ENCODE data around the gene MPI.

Gene MPI

DNA sequence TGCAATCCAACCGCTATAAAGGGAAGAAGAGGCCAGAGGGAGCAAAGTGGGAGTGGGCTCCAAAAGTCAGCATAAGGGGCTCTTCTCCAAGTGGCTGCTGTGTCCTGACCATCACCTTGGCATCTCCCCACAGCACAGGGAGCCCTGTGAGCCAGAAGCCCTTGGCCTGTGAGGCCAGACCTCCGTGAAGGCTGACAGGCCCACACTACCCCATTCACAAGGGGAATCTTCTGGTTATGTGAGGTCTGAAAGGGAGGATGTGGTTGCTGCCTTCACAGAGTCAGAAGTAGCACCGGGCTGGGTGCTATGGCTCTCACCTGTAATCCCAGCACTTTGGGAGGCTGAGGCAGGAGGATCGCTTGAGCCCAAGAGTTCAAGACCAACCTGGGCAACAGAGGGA is 44.3 kb upstream of the MPI start:
- Histone ChIP-seq H3K27ac (no peak overlapping the region), H3K9ac (no peak overlapping the region), H3K36me3 (ENCODE audit: insufficient read depth) (no peaks in the 10 kb centered on the region), H3K4me1 (ENCODE audit: low read depth, poor library complexity, severe bottlenecking) (peaks cover 13% of the 10 kb centered on the region), H3K27me3 (ENCODE audit: insufficient read depth, low read depth) (no peaks in the 10 kb centered on the region), H3K79me2 (ENCODE audit: insufficient read depth, low read depth) (no peaks in the 10 kb centered on the region), H3K4me2 (no peak overlapping the region), H3K4me3 (IDR thresholded peaks at IDR 0.05; ENCODE audit: insufficient read depth, low read depth, low read length) (no peak overlapping the region), H2AFZ (ENCODE audit: low read depth) (no peak overlapping the region), H4K20me1 (ENCODE audit: insufficient read depth) (no peaks in the 10 kb centered on the region)
- TF ChIP-seq, protein P1, sequence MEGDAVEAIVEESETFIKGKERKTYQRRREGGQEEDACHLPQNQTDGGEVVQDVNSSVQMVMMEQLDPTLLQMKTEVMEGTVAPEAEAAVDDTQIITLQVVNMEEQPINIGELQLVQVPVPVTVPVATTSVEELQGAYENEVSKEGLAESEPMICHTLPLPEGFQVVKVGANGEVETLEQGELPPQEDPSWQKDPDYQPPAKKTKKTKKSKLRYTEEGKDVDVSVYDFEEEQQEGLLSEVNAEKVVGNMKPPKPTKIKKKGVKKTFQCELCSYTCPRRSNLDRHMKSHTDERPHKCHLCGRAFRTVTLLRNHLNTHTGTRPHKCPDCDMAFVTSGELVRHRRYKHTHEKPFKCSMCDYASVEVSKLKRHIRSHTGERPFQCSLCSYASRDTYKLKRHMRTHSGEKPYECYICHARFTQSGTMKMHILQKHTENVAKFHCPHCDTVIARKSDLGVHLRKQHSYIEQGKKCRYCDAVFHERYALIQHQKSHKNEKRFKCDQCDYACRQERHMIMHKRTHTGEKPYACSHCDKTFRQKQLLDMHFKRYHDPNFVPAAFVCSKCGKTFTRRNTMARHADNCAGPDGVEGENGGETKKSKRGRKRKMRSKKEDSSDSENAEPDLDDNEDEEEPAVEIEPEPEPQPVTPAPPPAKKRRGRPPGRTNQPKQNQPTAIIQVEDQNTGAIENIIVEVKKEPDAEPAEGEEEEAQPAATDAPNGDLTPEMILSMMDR (conservative IDR thresholded peaks at IDR 0.05; ENCODE audit: low read depth, low read length), result no peak

DNA sequence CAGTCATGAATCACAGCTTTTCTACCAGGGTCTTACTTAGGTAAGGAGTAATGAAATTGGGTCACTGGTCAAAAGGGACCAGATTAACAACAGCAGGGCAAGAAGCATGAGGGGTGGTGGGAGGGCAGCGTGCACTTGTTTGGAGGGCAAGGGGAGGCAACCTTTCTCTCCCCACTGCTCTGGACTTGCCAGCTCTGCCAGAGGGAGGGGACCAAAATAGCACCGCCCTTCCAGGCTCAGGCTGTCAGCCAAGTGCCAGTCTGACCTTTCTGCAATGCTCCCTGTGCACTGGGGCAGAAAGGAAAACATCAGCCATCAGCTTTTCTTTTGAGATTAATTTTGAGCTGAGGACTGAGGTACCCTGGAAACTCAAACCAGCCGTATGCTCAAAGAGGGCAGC is 42.4 kb upstream of the MPI start:
- no peaks in the 10 kb centered on the region for H3K27me3 ChIP-seq (ENCODE audit: insufficient read depth, low read depth)
- no peak overlapping the region for H3K9ac ChIP-seq
- H3K4me2 ChIP-seq, result no peak overlapping the region
- H3K79me2 ChIP-seq (ENCODE audit: insufficient read depth, low read depth), result no peaks in the 10 kb centered on the region
- TF ChIP-seq, protein P1 (conservative IDR thresholded peaks at IDR 0.05; ENCODE audit: low read depth, low read length), result no peak
- no peaks in the 10 kb centered on the region for H3K36me3 ChIP-seq (ENCODE audit: insufficient read depth)
- no peak overlapping the region for H2AFZ ChIP-seq (ENCODE audit: low read depth)
- no peak overlapping the region for H3K4me3 ChIP-seq (IDR thresholded peaks at IDR 0.05; ENCODE audit: insufficient read depth, low read depth, low read length)
- H4K20me1 ChIP-seq (ENCODE audit: insufficient read depth), result no peaks in the 10 kb centered on the region
- peaks cover 13% of the 10 kb centered on the region for H3K4me1 ChIP-seq (ENCODE audit: low read depth, poor library complexity, severe bottlenecking)
- no peak overlapping the region for H3K27ac ChIP-seq

DNA sequence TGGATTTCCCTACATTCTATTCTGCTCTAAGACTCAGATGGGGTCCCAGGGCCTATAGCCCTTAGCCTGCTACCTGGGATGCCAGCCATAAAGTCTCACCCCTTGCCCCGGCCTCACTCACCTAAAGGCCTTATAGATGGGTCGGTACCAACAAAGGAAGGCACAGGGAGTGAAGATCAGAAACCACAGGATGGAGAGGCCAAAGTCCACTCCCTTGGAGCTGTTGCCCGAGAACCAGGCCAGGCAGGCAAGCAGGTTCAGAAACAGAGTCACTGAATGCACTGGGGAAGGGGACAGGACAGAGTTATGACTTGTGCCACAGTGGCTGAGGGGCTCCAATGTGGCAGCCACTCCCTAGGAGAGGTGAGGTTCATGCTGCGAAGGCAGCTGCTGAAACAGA is 39.4 kb upstream of the MPI start:
- Histone ChIP-seq H3K27ac (no peak overlapping the region), H3K9ac (no peak overlapping the region), H3K79me2 (ENCODE audit: insufficient read depth, low read depth) (no peaks in the 10 kb centered on the region), H4K20me1 (ENCODE audit: insufficient read depth) (no peaks in the 10 kb centered on the region), H3K27me3 (ENCODE audit: insufficient read depth, low read depth) (no peaks in the 10 kb centered on the region), H2AFZ (ENCODE audit: low read depth) (no peak overlapping the region), H3K4me1 (ENCODE audit: low read depth, poor library complexity, severe bottlenecking) (peaks cover 7% of the 10 kb centered on the region), H3K4me2 (no peak overlapping the region), H3K36me3 (ENCODE audit: insufficient read depth) (no peaks in the 10 kb centered on the region), H3K4me3 (IDR thresholded peaks at IDR 0.05; ENCODE audit: insufficient read depth, low read depth, low read length) (no peak overlapping the region)
- TF ChIP-seq, protein P1 (conservative IDR thresholded peaks at IDR 0.05; ENCODE audit: low read depth, low read length), result no peak

DNA sequence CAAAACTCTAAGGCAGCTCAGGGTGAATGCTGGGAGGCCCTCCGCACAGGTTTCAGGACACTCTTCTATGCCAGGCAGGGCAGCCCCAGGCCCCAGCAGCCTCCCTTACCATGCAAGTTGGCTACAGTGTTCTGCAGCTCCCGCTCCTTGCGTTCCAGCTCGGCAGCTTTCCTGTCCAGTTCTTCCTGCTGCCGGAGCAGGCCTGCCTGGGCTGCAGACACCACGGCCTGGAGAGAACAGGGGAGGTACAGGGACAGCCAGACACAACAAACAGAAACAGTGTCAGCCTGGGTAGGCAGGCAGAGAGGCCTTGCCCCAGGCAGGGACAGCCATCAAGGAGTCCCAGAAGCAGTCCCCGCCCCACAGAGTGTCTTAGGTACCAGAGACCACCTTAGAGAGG is 37.9 kb upstream of the MPI start:
- TF ChIP-seq, protein P1 (conservative IDR thresholded peaks at IDR 0.05; ENCODE audit: low read depth, low read length), result no peak
- no peak overlapping the region for H3K4me3 ChIP-seq (IDR thresholded peaks at IDR 0.05; ENCODE audit: insufficient read depth, low read depth, low read length)
- H3K79me2 ChIP-seq (ENCODE audit: insufficient read depth, low read depth), result no peaks in the 10 kb centered on the region
- no peaks in the 10 kb centered on the region for H3K27me3 ChIP-seq (ENCODE audit: insufficient read depth, low read depth)
- no peak overlapping the region for H3K27ac ChIP-seq
- no peak overlapping the region for H2AFZ ChIP-seq (ENCODE audit: low read depth)
- H3K4me2 ChIP-seq, result no peak overlapping the region
- H3K9ac ChIP-seq, result no peak overlapping the region
- H3K36me3 ChIP-seq (ENCODE audit: insufficient read depth), result no peaks in the 10 kb centered on the region
- no peaks in the 10 kb centered on the region for H4K20me1 ChIP-seq (ENCODE audit: insufficient read depth)
- H3K4me1 ChIP-seq (ENCODE audit: low read depth, poor library complexity, severe bottlenecking), result peaks cover 7% of the 10 kb centered on the region
